HL-60 (cell line): ENCODE results near the gene SHC2.

Experiments used
- DNase-seq, 2 experiments: peaks; one replicate each; pipeline ENCODE4 v3.0.0-alpha.2; 2010 to 2020; ENCODE audit warnings: low read depth in 1 of 2, low spot score in 1 of 2
- H3K27ac ChIP-seq: fragments of 250-450 bp; sonication (Bioruptor Pico); replicated peaks from 2 replicates; pipeline ENCODE4 v1.5.1; 2020; ENCODE audit warnings: mild to moderate bottlenecking, moderate library complexity
- H3K27me3 ChIP-seq: fragments of 250-450 bp; sonication (Bioruptor Pico); 2 replicates; pipeline ENCODE4 v1.5.1; 2021; ENCODE audit warnings: mild to moderate bottlenecking, moderate library complexity; ENCODE audit not compliant: insufficient read depth, poor library complexity, severe bottlenecking
- H3K4me3 ChIP-seq: replicated peaks from 2 replicates; pipeline ENCODE4 v1.5.1; 2011; ENCODE audit warnings: mild to moderate bottlenecking, control low read depth, low read length; ENCODE audit not compliant: insufficient read depth
- CTCF ChIP-seq: IDR thresholded peaks from one replicate; pipeline ENCODE4 v1.5.1; 2011; ENCODE audit warnings: low read length, control low read depth, inconsistent platforms; ENCODE audit not compliant: insufficient read depth
- GABPA ChIP-seq: IDR thresholded peaks from 2 replicates; pipeline ENCODE4 v1.6.1; 2012; ENCODE audit warnings: low read depth
- POLR2AphosphoS5 ChIP-seq: IDR thresholded peaks from 2 replicates; pipeline ENCODE4 v1.6.1; 2012; ENCODE audit warnings: low read depth
- REST ChIP-seq: IDR thresholded peaks from 2 replicates; pipeline ENCODE4 v1.6.1; 2012; ENCODE audit warnings: low read depth; ENCODE audit not compliant: insufficient replicate concordance
- SPI1 ChIP-seq: IDR thresholded peaks from 2 replicates; pipeline ENCODE4 v1.6.1; 2012; ENCODE audit warnings: low read depth, mild to moderate bottlenecking, borderline replicate concordance

Gene SHC2

GRCh38 chr19:376111-376470, 84.7 kb downstream of the SHC2 start:
- no peak for DNase-seq
- Histone ChIP-seq H3K4me3 (no peak overlapping the region), H3K27me3 (no peaks in the 10 kb centered on the region), H3K27ac (no peak overlapping the region)
- TF ChIP-seq REST (no peak), SPI1 (no peak), CTCF (no peak), GABPA (no peak), POLR2AphosphoS5 (no peak)

GRCh38 chr19:375395-376110, 85.3 kb downstream of the SHC2 start:
- no peak for DNase-seq
- H3K4me3 ChIP-seq = no peak overlapping the region
- TF ChIP-seq SPI1 (no peak), GABPA (no peak), POLR2AphosphoS5 (no peak), REST (no peak), CTCF (no peak)
- H3K27ac ChIP-seq = no peak overlapping the region
- H3K27me3 ChIP-seq = no peaks in the 10 kb centered on the region

- DNase-seq = no peak
- TF ChIP-seq CTCF (no peak), POLR2AphosphoS5 (no peak), REST (no peak)
- Histone ChIP-seq H3K27me3 (no peaks in the 10 kb centered on the region), H3K27ac (no peak overlapping the region), H3K4me3 (no peak overlapping the region)
Observed at GRCh38 chr19:374886-375235, 86.0 kb downstream of the SHC2 start.
